GM18499 (cell line): ENCODE data around the gene SASH1.

Experiments
- ATAC-seq: cut with Tn5 transposase; IDR thresholded peaks from one replicate; pipeline ENCODE4 v1.9.1; 2021; ENCODE audit warnings: moderate number of reproducible peaks; ENCODE audit not compliant: insufficient read depth, unreplicated experiment

Gene SASH1

GRCh38 chr6:148427333-148427732 lies 84.7 kb downstream of the SASH1 start:
- no peak for ATAC-seq

GRCh38 chr6:148429423-148429822 lies 86.8 kb downstream of the SASH1 start:
- no peak for ATAC-seq

GRCh38 chr6:148430897-148431296 lies 88.3 kb downstream of the SASH1 start:
- ATAC-seq: no peak

GRCh38 chr6:148431413-148431812 lies 88.8 kb downstream of the SASH1 start:
- no peak for ATAC-seq

- ATAC-seq: no peak
These were observed 89.2 kb downstream of the SASH1 start for GRCh38 chr6:148431840-148432239.

GRCh38 chr6:148432462-148433195 lies 90.0 kb downstream of the SASH1 start:
- no peak for ATAC-seq

- ATAC-seq: no peak
These were observed 92.7 kb downstream of the SASH1 start for GRCh38 chr6:148435386-148435785.

- no peak for ATAC-seq
These were observed 93.8 kb downstream of the SASH1 start for GRCh38 chr6:148436466-148436865.

- no peak for ATAC-seq
These were observed 96.0 kb downstream of the SASH1 start for GRCh38 chr6:148438632-148439031.

- no peak for ATAC-seq
These were observed 97.4 kb downstream of the SASH1 start for GRCh38 chr6:148440016-148440415.

GRCh38 chr6:148440877-148441453 lies 98.3 kb downstream of the SASH1 start:
- no peak for ATAC-seq

GRCh38 chr6:148441454-148441911 lies 98.8 kb downstream of the SASH1 start:
- no peak for ATAC-seq

GRCh38 chr6:148443798-148444560 lies 101.3 kb downstream of the SASH1 start:
- no peak for ATAC-seq

- ATAC-seq: no peak
These were observed 102.5 kb downstream of the SASH1 start for GRCh38 chr6:148445116-148445515.

- no peak for ATAC-seq
These were observed 103.0 kb downstream of the SASH1 start for GRCh38 chr6:148445620-148446019.

- no peak for ATAC-seq
These were observed 104.0 kb downstream of the SASH1 start for GRCh38 chr6:148446681-148447080.

- no peak for ATAC-seq
These were observed 105.0 kb downstream of the SASH1 start for GRCh38 chr6:148447521-148448230.

GRCh38 chr6:148448369-148449012 lies 105.9 kb downstream of the SASH1 start:
- ATAC-seq: no peak

- no peak for ATAC-seq
These were observed 108.2 kb downstream of the SASH1 start for GRCh38 chr6:148450866-148451265.

- no peak for ATAC-seq
These were observed 109.1 kb downstream of the SASH1 start for GRCh38 chr6:148451690-148452089.
